IPS-NIHi7 (cell line): Measurements from ENCODE around the gene SF3B6.
"Not testable (repeated sequence)": the region's sequence is repeated elsewhere in the genome, so short reads cannot be mapped to it uniquely, and the experiment has no call there.

Source experiments
- DNase-seq: peaks from one replicate; pipeline ENCODE4 v3.0.0; 2012; ENCODE audit warnings: mixed read lengths; ENCODE audit errors: extremely low spot score

Gene SF3B6

GRCh38 chr2:24093270-24093669 lies 17.1 kb upstream of the SF3B6 start:
- not testable (repeated sequence) for DNase-seq

GRCh38 chr2:24088821-24089359 lies 12.8 kb upstream of the SF3B6 start:
- no peak for DNase-seq

- DNase-seq: no peak
Observed at GRCh38 chr2:24087032-24087431, 10.9 kb upstream of the SF3B6 start.

GRCh38 chr2:24086241-24086640 lies 10.1 kb upstream of the SF3B6 start:
- no peak for DNase-seq

- DNase-seq: no peak
Observed at GRCh38 chr2:24085200-24085489, 9.0 kb upstream of the SF3B6 start.

GRCh38 chr2:24084386-24085199 lies 8.5 kb upstream of the SF3B6 start, which contains the start of gene TP53I3:
Gene TP53I3, minus strand, starts transcription at chr2:24084834. Its CDS starts 508 bp downstream, at chr2:24084326.
- peak; percentile 96 for DNase-seq

GRCh38 chr2:24083567-24084385 lies 7.7 kb upstream of the SF3B6 start:
- DNase-seq: peak; percentile 73

GRCh38 chr2:24082787-24083566 lies 6.9 kb upstream of the SF3B6 start:
- DNase-seq: no peak

GRCh38 chr2:24080701-24081100 lies 4.6 kb upstream of the SF3B6 start:
- DNase-seq: no peak

- no peak for DNase-seq
Observed at GRCh38 chr2:24077879-24078278, 1.8 kb upstream of the SF3B6 start.

GRCh38 chr2:24077535-24077877 lies 1.4 kb upstream of the SF3B6 start:
- DNase-seq: no peak

- DNase-seq: no peak
Observed at GRCh38 chr2:24076849-24077534, 866 bp upstream of the SF3B6 start.

GRCh38 chr2:24075259-24075658 lies 867 bp downstream of the SF3B6 start:
- DNase-seq: no peak

GRCh38 chr2:24073816-24074215 lies 2.3 kb downstream of the SF3B6 start:
- no peak for DNase-seq

GRCh38 chr2:24072259-24072658 lies 3.9 kb downstream of the SF3B6 start:
- no peak for DNase-seq

- DNase-seq: no peak
Observed at GRCh38 chr2:24065341-24065740, 10.8 kb downstream of the SF3B6 start.

GRCh38 chr2:24058564-24059271 lies 17.4 kb downstream of the SF3B6 start:
- DNase-seq: no peak

GRCh38 chr2:24055750-24056149 lies 20.4 kb downstream of the SF3B6 start:
- no peak for DNase-seq

GRCh38 chr2:24054366-24055010 lies 21.6 kb downstream of the SF3B6 start:
- DNase-seq: no peak

GRCh38 chr2:24052951-24053350 lies 23.2 kb downstream of the SF3B6 start:
- no peak for DNase-seq
